ENCODE data around the gene AGBL4. TPM values are rescaled to one million over a fixed set of nuclear protein-coding genes. Genes with fewer than 3 reads are reported as not detected.

Gene AGBL4
- total RNA-seq, 4 donors from 2014 or later, result 0.44 to 1.5 (median 1.2) TPM; not detected in 1

- Histone ChIP-seq H3K4me3 (no peak overlapping the region), H3K27me3 (no peaks in the 10 kb centered on the region), H3K4me1 (no peaks in the 10 kb centered on the region), H3K27ac (no peak overlapping the region), H3K9me3 (no peaks in the 10 kb centered on the region), H3K36me3 (no peaks in the 10 kb centered on the region)
- no peak for DNase-seq (ENCODE audit: low spot score in 2 of 2)
- WGBS, 2 donors, result 83 to 89% methylated on average over 4 of the region's 4 CpGs
- no peak for TF ChIP-seq POLR2A (IDR thresholded peaks at IDR 0.05)
- TF ChIP-seq CTCF (IDR thresholded peaks at IDR 0.05), result no peak
- no peak for TF ChIP-seq EP300 (IDR thresholded peaks at IDR 0.05)
Observed at GRCh38 chr1:49050041-49050440, 973.7 kb downstream of the AGBL4 start.

- no peaks in the 10 kb centered on the region for H3K27me3 ChIP-seq
- no peak overlapping the region for H3K27ac ChIP-seq
- WGBS, 2 donors, result 41 to 65% methylated on average over 2 of the region's 2 CpGs
- H3K4me3 ChIP-seq, result no peak overlapping the region
- no peak for TF ChIP-seq EP300 (IDR thresholded peaks at IDR 0.05)
- TF ChIP-seq CTCF (IDR thresholded peaks at IDR 0.05), result no peak
- no peak for TF ChIP-seq POLR2A (IDR thresholded peaks at IDR 0.05)
- H3K4me1 ChIP-seq, result no peaks in the 10 kb centered on the region
- no peak for DNase-seq (ENCODE audit: low spot score in 2 of 2)
- H3K9me3 ChIP-seq, result no peaks in the 10 kb centered on the region
- no peaks in the 10 kb centered on the region for H3K36me3 ChIP-seq
Observed at GRCh38 chr1:49048188-49048587, 975.6 kb downstream of the AGBL4 start.

DNA sequence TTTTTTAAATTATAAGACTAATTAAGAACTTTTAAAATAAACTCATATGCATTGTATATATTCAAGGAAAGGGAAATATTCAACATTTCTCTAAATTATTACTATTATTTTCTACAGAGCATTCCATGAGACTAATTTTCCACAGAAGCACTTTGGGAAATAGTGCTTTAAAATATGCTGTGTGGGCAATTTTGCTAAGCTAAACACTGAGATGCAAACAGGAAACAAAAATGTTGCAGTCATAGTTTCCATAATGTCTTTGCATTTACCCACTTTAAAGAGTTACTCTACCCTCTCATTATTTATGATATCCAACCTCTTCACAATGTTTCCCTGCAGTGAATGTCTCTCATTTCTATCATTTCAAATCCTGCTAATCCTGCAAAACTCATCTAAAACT lies 977.4 kb downstream of the AGBL4 start:
- Histone ChIP-seq H3K4me1 (no peaks in the 10 kb centered on the region), H3K9me3 (no peaks in the 10 kb centered on the region), H3K27ac (no peak overlapping the region), H3K4me3 (no peak overlapping the region), H3K36me3 (no peaks in the 10 kb centered on the region), H3K27me3 (no peaks in the 10 kb centered on the region)
- DNase-seq (ENCODE audit: low spot score in 2 of 2), result no peak
- no peak for TF ChIP-seq CTCF (IDR thresholded peaks at IDR 0.05)
- no peak for TF ChIP-seq POLR2A (IDR thresholded peaks at IDR 0.05)
- no peak for TF ChIP-seq EP300 (IDR thresholded peaks at IDR 0.05)

- no peaks in the 10 kb centered on the region for H3K4me1 ChIP-seq
- TF ChIP-seq POLR2A (IDR thresholded peaks at IDR 0.05) (no peak), EP300 (IDR thresholded peaks at IDR 0.05) (no peak), CTCF (IDR thresholded peaks at IDR 0.05) (no peak)
- H3K27me3 ChIP-seq, result no peaks in the 10 kb centered on the region
- no peak overlapping the region for H3K4me3 ChIP-seq
- H3K36me3 ChIP-seq, result no peaks in the 10 kb centered on the region
- DNase-seq (ENCODE audit: low spot score in 2 of 2), result no peak
- no peak overlapping the region for H3K27ac ChIP-seq
- no peaks in the 10 kb centered on the region for H3K9me3 ChIP-seq
- 91 to 92% methylated on average over 7 of the region's 7 CpGs for WGBS, 2 donors
Observed at GRCh38 chr1:49045371-49045770, 978.4 kb downstream of the AGBL4 start.

- DNase-seq (ENCODE audit: low spot score in 2 of 2), result no peak
- TF ChIP-seq POLR2A (IDR thresholded peaks at IDR 0.05) (no peak), CTCF (IDR thresholded peaks at IDR 0.05) (no peak), EP300 (IDR thresholded peaks at IDR 0.05) (no peak)
- Histone ChIP-seq H3K9me3 (peaks cover 0 to 3% (median 0%) of the 10 kb centered on the region in 4 donors), H3K27me3 (no peaks in the 10 kb centered on the region), H3K36me3 (no peaks in the 10 kb centered on the region), H3K4me1 (no peaks in the 10 kb centered on the region), H3K4me3 (no peak overlapping the region), H3K27ac (no peak overlapping the region)
- 70 to 72% methylated on average over 4 of the region's 4 CpGs for WGBS, 2 donors
Observed at GRCh38 chr1:49036700-49037099, 987.1 kb downstream of the AGBL4 start.
